Kidney (tissue), 14 donors: Measurements from ENCODE around the gene RPS6KA2. TPM values are rescaled to one million over a fixed set of nuclear protein-coding genes. Genes with fewer than 3 reads are reported as not detected.
A peak's percentile ranks its signal among the peaks of the same experiment; 100 is the strongest.

Experiments used
- DNase-seq, 5 donors: peaks; one replicate each; pipeline ENCODE4 v3.0.0-alpha.2; 2013 to 2020
- FAIRE-seq: peaks from 2 replicates; lab custom pipeline; 2012; peaks lifted over from hg19 to GRCh38; lab: Jason Lieb, UNC
- H3K27ac ChIP-seq, 2 donors: one replicate each; pipeline ENCODE4 v1.7.0; 2013; ENCODE audit warnings: low read depth in 2 of 2, low read length in 2 of 2, inconsistent platforms in 1 of 2
- H3K27me3 ChIP-seq: one replicate; pipeline ENCODE4 v1.7.1; 2013; ENCODE audit warnings: low read length, inconsistent platforms; ENCODE audit not compliant: control insufficient read depth, insufficient read depth
- H3K36me3 ChIP-seq, 3 donors: one replicate each; pipeline versions ENCODE4 v1.7.0 to v1.7.1; 2013; ENCODE audit warnings: low read length in 3 of 3, control low read depth in 1 of 3, inconsistent platforms in 1 of 3; ENCODE audit not compliant: insufficient read depth in 3 of 3, control insufficient read depth in 2 of 3
- H3K4me1 ChIP-seq, 3 donors: one replicate each; pipeline versions ENCODE4 v1.7.0 to v1.7.1; 2013; ENCODE audit warnings: low read length in 3 of 3, inconsistent platforms in 1 of 3, low read depth in 1 of 3; ENCODE audit not compliant: control insufficient read depth in 2 of 3, insufficient read depth in 2 of 3
- H3K4me3 ChIP-seq, 3 donors: one replicate each; pipeline versions ENCODE4 v1.7.0 to v1.8.1; 2013; ENCODE audit warnings: low read length in 3 of 3, control low read depth in 1 of 3, inconsistent platforms in 1 of 3
- H3K9ac ChIP-seq, 3 donors: one replicate each; pipeline versions ENCODE4 v1.7.0 to v1.7.1; 2013; ENCODE audit warnings: low read length in 3 of 3, control low read depth in 1 of 3, inconsistent platforms in 1 of 3
- H3K9me3 ChIP-seq, 3 donors: one replicate each; pipeline versions ENCODE4 v1.7.0 to v1.7.1; 2013; ENCODE audit warnings: low read length in 3 of 3, control low read depth in 1 of 3, inconsistent platforms in 1 of 3; ENCODE audit not compliant: control insufficient read depth in 2 of 3, insufficient read depth in 1 of 3
- CTCF ChIP-seq: IDR thresholded peaks from 3 replicates; pipeline ENCODE4 v1.5.1; 2012; ENCODE audit warnings: mild to moderate bottlenecking, moderate library complexity, borderline replicate concordance; ENCODE audit not compliant: insufficient read depth; ENCODE audit errors: extremely low read depth
- intact Hi-C: fragments of 100-400 bp; cut with DNase I; formaldehyde crosslinking; loops from one replicate; pipeline ENCODE4 v1.11.1; 2022
- polyA plus RNA-seq: library from polyadenylated mRNA; stranded (reverse); fragments of 350-450 nt; fragmentation: Illumina TruSeq; extraction: RNeasy Lipid Tissue Mini Kit (QIAGEN cat#74804); gene quantifications from one replicate; pipeline ENCODE4 v1.2.3, GENCODE V29; 2014; ENCODE audit warnings: low read depth, low replicate concordance; ENCODE audit not compliant: insufficient read depth
- total RNA-seq: library from RNA; stranded (reverse); fragmentation: NEBNext Ultra II Directional; extraction: Animal tissue kit (Norgen Biotek cat#: 25700); gene quantifications from one replicate; pipeline ENCODE4 v1.2.1, GENCODE V29; 2021
- donor health status: control.
- donor health status: control.
- donor health status: control.
- donor health status: control.
- donor health status: control.
- donor health status: DM: yes; HTN: yes; CAD: no.
- donor health status: Normal renal cell carcinoma (clear cell type).

Gene RPS6KA2
- total and polyA plus RNA-seq, 2 donors from 2014 or later = 12.3 to 61.2 TPM

- FAIRE-seq (no peak), DNase-seq (peak in 1 of 5 donors; percentile 65)
- Histone ChIP-seq H3K9ac (no peak overlapping the region), H3K4me3 (no peak overlapping the region), H3K4me1 (no peaks in the 10 kb centered on the region), H3K9me3 (peaks cover 0 to 2% (median 0%) of the 10 kb centered on the region in 3 donors), H3K36me3 (peaks cover 2 to 6% (median 2%) of the 10 kb centered on the region in 3 donors), H3K27ac (no peak overlapping the region), H3K27me3 (no peaks in the 10 kb centered on the region)
- intact Hi-C loops = no loop called here
- no peak for TF ChIP-seq CTCF
Measured at GRCh38 chr6:166469426-166469961, 157.6 kb downstream of the RPS6KA2 start.

- Histone ChIP-seq H3K27ac (no peak overlapping the region), H3K27me3 (no peaks in the 10 kb centered on the region), H3K4me3 (no peak overlapping the region), H3K36me3 (peaks cover 2 to 6% (median 2%) of the 10 kb centered on the region in 3 donors), H3K9ac (no peak overlapping the region), H3K4me1 (no peaks in the 10 kb centered on the region), H3K9me3 (peaks cover 0 to 2% (median 0%) of the 10 kb centered on the region in 3 donors)
- no peak for TF ChIP-seq CTCF
- no peak for FAIRE-seq
- intact Hi-C loops = no loop called here
- DNase-seq = peak in 1 of 5 donors; percentile 34
Measured at GRCh38 chr6:166467436-166468000, 159.5 kb downstream of the RPS6KA2 start.

- peaks cover 1 to 6% (median 2%) of the 10 kb centered on the region in 3 donors for H3K36me3 ChIP-seq
- no peak overlapping the region for H3K9ac ChIP-seq
- peak overlapping the region in 1 of 3 donors; percentile 17 for H3K4me3 ChIP-seq
- peak overlapping the region in 1 of 2 donors; percentile 9 for H3K27ac ChIP-seq
- peaks cover 0 to 2% (median 0%) of the 10 kb centered on the region in 3 donors for H3K9me3 ChIP-seq
- H3K4me1 ChIP-seq = no peaks in the 10 kb centered on the region
- H3K27me3 ChIP-seq = no peaks in the 10 kb centered on the region
- TF ChIP-seq CTCF = no peak
- intact Hi-C loops = no loop called here
- DNase-seq = peak in 3 of 5 donors; percentile 22 to 46 (median 27)
- no peak for FAIRE-seq
Measured at GRCh38 chr6:166466178-166467122, 160.6 kb downstream of the RPS6KA2 start.
